HG02798 (cell line): ENCODE results near the gene FOXJ3.

Experiments used
- ATAC-seq: cut with Tn5 transposase; IDR thresholded peaks from one replicate; pipeline ENCODE4 v1.9.1; 2021; ENCODE audit warnings: mild to moderate bottlenecking; ENCODE audit not compliant: unreplicated experiment, poor library complexity

The FOXJ3 gene

GRCh38 chr1:42133390-42133789 lies 201.6 kb downstream of the FOXJ3 start:
- ATAC-seq: no peak

DNA sequence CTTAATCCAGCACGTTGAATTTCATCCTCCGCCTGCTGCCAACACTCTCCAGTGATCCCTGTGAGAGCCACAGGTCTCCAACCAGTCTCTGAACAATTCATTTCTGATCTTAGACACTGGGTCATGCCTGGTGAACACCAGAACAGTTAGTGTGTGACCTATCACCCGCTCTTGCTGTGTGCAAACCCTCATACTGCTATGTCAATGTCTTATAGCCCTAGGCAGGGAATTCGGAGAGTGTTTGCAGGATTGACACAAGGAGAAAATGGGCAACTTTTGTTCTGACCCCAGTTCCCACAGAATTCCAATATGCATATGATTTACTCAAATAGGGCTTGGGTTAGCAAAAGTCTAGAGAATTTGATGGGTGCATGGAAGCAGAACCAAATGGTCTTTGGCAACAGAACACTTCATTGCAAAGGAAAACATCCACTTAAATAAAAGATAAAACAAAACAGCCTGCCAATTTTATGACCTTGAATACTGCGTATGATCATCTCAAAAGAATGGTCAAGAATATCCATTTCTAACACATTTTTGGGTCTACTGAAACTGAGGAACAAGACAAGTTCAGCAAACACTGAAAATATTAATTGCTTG lies 204.9 kb downstream of the FOXJ3 start:
- ATAC-seq: no peak

DNA sequence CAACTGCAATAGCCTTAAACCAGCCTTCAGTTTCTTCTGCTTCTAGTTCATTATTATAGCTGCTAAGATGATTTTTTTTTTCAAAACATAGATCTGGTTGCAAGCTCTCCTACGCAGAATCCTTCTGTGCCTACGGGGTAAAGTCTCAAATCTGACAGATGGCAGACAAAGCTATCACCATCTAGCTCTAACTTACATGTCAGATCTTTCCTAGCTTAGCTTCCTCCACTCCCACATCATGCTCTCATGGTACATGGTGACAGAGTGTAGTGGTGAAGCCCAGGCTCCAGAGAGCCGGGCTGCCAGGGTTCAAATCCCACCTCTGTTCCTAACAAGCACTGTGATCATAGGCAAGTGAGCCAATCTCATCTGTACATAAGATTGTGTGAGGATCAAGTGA lies 206.1 kb downstream of the FOXJ3 start:
- no peak for ATAC-seq

GRCh38 chr1:42128499-42128898 lies 206.5 kb downstream of the FOXJ3 start:
- ATAC-seq: no peak

- ATAC-seq: no peak
These were observed 207.3 kb downstream of the FOXJ3 start for GRCh38 chr1:42127767-42128166.
